ENCODE data around the gene NEK4. TPM values are rescaled to one million over a fixed set of nuclear protein-coding genes. Genes with fewer than 3 reads are reported as not detected.

Gene NEK4
- total RNA-seq, 2 donors from 2014 or later: 10.1 to 73.2 TPM

DNA sequence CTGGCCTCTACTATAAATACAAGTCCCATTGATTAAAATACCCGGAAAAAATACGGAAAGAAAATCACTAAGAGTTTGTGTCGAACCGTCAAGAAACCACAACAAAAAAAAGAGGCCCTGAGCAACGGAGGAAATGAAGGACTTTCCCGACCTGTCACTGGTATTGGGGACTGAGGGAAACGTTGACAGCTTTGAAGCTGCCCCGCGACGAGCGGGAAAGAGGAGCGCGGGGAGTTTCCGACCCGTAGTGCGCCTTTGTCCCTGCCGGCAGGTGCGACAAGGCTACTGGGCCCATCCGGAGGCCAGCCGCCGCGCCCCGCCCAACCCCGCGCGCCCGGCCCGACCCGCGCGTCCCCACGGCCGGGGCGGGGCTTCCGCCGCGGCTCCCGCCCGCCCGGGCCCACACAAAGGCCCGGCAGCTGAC lies 85.4 kb downstream of the NEK4 start:
- no peaks in the 10 kb centered on the region for H3K27me3 ChIP-seq
- ATAC-seq (peak; percentile 93), DNase-seq (peak; percentile 84 to 89 (median 86))
- peak overlapping the region in 1 of 2 donors; percentile 52 for H3K4me3 ChIP-seq
- peaks cover 14% of the 10 kb centered on the region in 2 donors for H3K36me3 ChIP-seq (replicated peaks in 1 of 2; ENCODE audit: insufficient read depth in 1 of 2, low read depth in 2 of 2)
- TF ChIP-seq, protein P1, sequence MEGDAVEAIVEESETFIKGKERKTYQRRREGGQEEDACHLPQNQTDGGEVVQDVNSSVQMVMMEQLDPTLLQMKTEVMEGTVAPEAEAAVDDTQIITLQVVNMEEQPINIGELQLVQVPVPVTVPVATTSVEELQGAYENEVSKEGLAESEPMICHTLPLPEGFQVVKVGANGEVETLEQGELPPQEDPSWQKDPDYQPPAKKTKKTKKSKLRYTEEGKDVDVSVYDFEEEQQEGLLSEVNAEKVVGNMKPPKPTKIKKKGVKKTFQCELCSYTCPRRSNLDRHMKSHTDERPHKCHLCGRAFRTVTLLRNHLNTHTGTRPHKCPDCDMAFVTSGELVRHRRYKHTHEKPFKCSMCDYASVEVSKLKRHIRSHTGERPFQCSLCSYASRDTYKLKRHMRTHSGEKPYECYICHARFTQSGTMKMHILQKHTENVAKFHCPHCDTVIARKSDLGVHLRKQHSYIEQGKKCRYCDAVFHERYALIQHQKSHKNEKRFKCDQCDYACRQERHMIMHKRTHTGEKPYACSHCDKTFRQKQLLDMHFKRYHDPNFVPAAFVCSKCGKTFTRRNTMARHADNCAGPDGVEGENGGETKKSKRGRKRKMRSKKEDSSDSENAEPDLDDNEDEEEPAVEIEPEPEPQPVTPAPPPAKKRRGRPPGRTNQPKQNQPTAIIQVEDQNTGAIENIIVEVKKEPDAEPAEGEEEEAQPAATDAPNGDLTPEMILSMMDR (IDR thresholded peaks at IDR 0.05): peak in 2 of 7 experiments; percentile 9 to 26
- TF ChIP-seq POLR2A (IDR thresholded peaks at IDR 0.05): no peak
- peak overlapping the region; percentile 96 to 99 (median 98) for H3K27ac ChIP-seq
- peaks cover 70% of the 10 kb centered on the region for H3K4me1 ChIP-seq
- intact Hi-C loops (cut with DNase I): no loop called here
- H3K9me3 ChIP-seq: peaks cover 0 to 4% (median 0%) of the 10 kb centered on the region in 3 donors
- WGBS, 2 donors: 0 to 1% methylated on average over 34 to 41 of the region's 41 CpGs

- intact Hi-C loops (cut with DNase I): no loop called here
- TF ChIP-seq, protein P1 (IDR thresholded peaks at IDR 0.05): no peak
- no peak for TF ChIP-seq POLR2A (IDR thresholded peaks at IDR 0.05)
- DNase-seq: no peak
- peaks cover 0 to 4% (median 0%) of the 10 kb centered on the region in 3 donors for H3K9me3 ChIP-seq
- no peak for ATAC-seq
- H3K4me1 ChIP-seq: peaks cover 71% of the 10 kb centered on the region
- no peak overlapping the region for H3K4me3 ChIP-seq
- peaks cover 3 to 8% of the 10 kb centered on the region in 2 donors for H3K36me3 ChIP-seq (replicated peaks in 1 of 2; ENCODE audit: insufficient read depth in 1 of 2, low read depth in 2 of 2)
- no peaks in the 10 kb centered on the region for H3K27me3 ChIP-seq
- peak overlapping the region in 2 of 4 donors; percentile 98 for H3K27ac ChIP-seq
- WGBS, 2 donors: 10 to 11% methylated on average over 5 of the region's 5 CpGs
Measured at GRCh38 chr3:52684184-52684583, 86.6 kb downstream of the NEK4 start.

- 47 to 51% methylated on average over 6 of the region's 6 CpGs for WGBS, 2 donors
- Histone ChIP-seq H3K27ac (peak overlapping the region in 1 of 4 donors; percentile 11), H3K27me3 (no peaks in the 10 kb centered on the region), H3K36me3 (replicated peaks in 1 of 2; ENCODE audit: insufficient read depth in 1 of 2, low read depth in 2 of 2) (peaks cover 0 to 6% of the 10 kb centered on the region in 2 donors), H3K4me3 (no peak overlapping the region), H3K4me1 (peaks cover 66% of the 10 kb centered on the region), H3K9me3 (peaks cover 0 to 4% (median 0%) of the 10 kb centered on the region in 3 donors)
- ATAC-seq (no peak), DNase-seq (no peak)
- no peak for TF ChIP-seq POLR2A (IDR thresholded peaks at IDR 0.05)
- TF ChIP-seq, protein P1 (IDR thresholded peaks at IDR 0.05): no peak
- intact Hi-C loops (cut with DNase I): no loop called here
Measured at GRCh38 chr3:52683611-52684010, 87.1 kb downstream of the NEK4 start.

GRCh38 chr3:52682016-52682415 lies 88.7 kb downstream of the NEK4 start:
- intact Hi-C loops (cut with DNase I): no loop called here
- ATAC-seq: no peak
- Histone ChIP-seq H3K27ac (peak overlapping the region in 2 of 4 donors; percentile 27 to 41), H3K4me1 (peaks cover 50% of the 10 kb centered on the region), H3K4me3 (no peak overlapping the region), H3K27me3 (no peaks in the 10 kb centered on the region), H3K36me3 (replicated peaks in 1 of 2; ENCODE audit: insufficient read depth in 1 of 2, low read depth in 2 of 2) (peaks cover 8 to 16% of the 10 kb centered on the region in 2 donors), H3K9me3 (peaks cover 0 to 4% (median 0%) of the 10 kb centered on the region in 3 donors)
- peak in 3 of 4 donors; percentile 37 to 51 (median 44) for DNase-seq
- TF ChIP-seq, protein P1 (IDR thresholded peaks at IDR 0.05): no peak
- TF ChIP-seq POLR2A (IDR thresholded peaks at IDR 0.05): no peak

GRCh38 chr3:52681596-52681995 lies 89.1 kb downstream of the NEK4 start:
- 38 to 40% methylated on average over 3 of the region's 3 CpGs for WGBS, 2 donors
- peaks cover 46% of the 10 kb centered on the region for H3K4me1 ChIP-seq
- TF ChIP-seq, protein P1 (IDR thresholded peaks at IDR 0.05): no peak
- TF ChIP-seq POLR2A (IDR thresholded peaks at IDR 0.05): no peak
- H3K4me3 ChIP-seq: no peak overlapping the region
- ATAC-seq (no peak), DNase-seq (no peak)
- no peaks in the 10 kb centered on the region for H3K27me3 ChIP-seq
- H3K27ac ChIP-seq: peak overlapping the region in 2 of 4 donors; percentile 27 to 41
- peaks cover 0 to 4% (median 0%) of the 10 kb centered on the region in 3 donors for H3K9me3 ChIP-seq
- peaks cover 8 to 17% of the 10 kb centered on the region in 2 donors for H3K36me3 ChIP-seq (replicated peaks in 1 of 2; ENCODE audit: insufficient read depth in 1 of 2, low read depth in 2 of 2)
- intact Hi-C loops (cut with DNase I): no loop called here
